ENCODE results near the gene FOXE3. TPM values are rescaled to one million over a fixed set of nuclear protein-coding genes. Genes with fewer than 3 reads are reported as not detected.

The FOXE3 gene
- total and polyA plus RNA-seq, 9 of the 15 experiments (the other 6 are each of a cell fraction or from before 2014, with no cell fraction given): not detected

DNA sequence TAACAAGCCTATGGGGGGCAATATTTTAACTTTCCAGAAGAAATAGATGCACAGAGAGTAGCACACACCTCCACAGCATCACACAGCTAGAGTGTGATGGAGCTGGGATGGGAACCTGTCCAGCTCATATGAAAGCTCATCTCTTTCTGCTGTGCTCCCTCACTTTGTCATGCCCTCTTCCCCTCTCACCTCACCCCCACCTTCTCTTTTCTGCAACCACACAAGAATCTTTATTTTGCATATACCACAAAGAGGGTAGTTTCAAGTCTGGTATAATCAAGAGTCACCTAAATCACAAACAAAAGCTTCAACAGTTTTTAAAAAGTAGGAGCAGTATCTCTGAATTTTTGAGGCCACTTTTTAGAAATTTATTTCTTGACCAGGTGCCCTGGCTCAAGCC, 44.4 kb downstream of the FOXE3 start (continued):
- TF ChIP-seq RNF219 (CRISPR knock-in tag; IDR thresholded peaks at IDR 0.05): no peak
- TF ChIP-seq, protein P1, sequence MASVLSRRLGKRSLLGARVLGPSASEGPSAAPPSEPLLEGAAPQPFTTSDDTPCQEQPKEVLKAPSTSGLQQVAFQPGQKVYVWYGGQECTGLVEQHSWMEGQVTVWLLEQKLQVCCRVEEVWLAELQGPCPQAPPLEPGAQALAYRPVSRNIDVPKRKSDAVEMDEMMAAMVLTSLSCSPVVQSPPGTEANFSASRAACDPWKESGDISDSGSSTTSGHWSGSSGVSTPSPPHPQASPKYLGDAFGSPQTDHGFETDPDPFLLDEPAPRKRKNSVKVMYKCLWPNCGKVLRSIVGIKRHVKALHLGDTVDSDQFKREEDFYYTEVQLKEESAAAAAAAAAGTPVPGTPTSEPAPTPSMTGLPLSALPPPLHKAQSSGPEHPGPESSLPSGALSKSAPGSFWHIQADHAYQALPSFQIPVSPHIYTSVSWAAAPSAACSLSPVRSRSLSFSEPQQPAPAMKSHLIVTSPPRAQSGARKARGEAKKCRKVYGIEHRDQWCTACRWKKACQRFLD (CRISPR knock-in tag; IDR thresholded peaks at IDR 0.05): no peak
- TF ChIP-seq, protein P2, sequence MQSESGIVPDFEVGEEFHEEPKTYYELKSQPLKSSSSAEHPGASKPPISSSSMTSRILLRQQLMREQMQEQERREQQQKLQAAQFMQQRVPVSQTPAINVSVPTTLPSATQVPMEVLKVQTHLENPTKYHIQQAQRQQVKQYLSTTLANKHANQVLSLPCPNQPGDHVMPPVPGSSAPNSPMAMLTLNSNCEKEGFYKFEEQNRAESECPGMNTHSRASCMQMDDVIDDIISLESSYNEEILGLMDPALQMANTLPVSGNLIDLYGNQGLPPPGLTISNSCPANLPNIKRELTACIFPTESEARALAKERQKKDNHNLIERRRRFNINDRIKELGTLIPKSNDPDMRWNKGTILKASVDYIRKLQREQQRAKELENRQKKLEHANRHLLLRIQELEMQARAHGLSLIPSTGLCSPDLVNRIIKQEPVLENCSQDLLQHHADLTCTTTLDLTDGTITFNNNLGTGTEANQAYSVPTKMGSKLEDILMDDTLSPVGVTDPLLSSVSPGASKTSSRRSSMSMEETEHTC (IDR thresholded peaks at IDR 0.05): no peak
- TF ChIP-seq ADNP (tag; IDR thresholded peaks at IDR 0.05): no peak
- no peak for TF ChIP-seq STAT5B (CRISPR knock-in tag; IDR thresholded peaks at IDR 0.05)
- TF ChIP-seq, protein P3, sequence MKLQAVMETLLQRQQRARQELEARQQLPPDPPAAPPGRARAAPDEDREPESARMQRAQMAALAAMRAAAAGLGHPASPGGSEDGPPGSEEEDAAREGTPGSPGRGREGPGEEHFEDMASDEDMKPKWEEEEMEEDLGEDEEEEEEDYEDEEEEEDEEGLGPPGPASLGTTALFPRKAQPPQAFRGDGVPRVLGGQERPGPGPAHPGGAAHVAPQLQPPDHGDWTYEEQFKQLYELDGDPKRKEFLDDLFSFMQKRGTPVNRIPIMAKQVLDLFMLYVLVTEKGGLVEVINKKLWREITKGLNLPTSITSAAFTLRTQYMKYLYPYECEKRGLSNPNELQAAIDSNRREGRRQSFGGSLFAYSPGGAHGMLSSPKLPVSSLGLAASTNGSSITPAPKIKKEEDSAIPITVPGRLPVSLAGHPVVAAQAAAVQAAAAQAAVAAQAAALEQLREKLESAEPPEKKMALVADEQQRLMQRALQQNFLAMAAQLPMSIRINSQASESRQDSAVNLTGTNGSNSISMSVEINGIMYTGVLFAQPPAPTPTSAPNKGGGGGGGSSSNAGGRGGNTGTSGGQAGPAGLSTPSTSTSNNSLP (IDR thresholded peaks at IDR 0.05; ENCODE audit: borderline replicate concordance, low read depth, low read length): no peak

Measured in K562 (cell line).